Measurements from ENCODE around the gene PLA2G5.

PLA2G5 gene

GRCh38 chr1:20080441-20081352 is 10.7 kb downstream of the PLA2G5 start:
- no peak overlapping the region for H3K9ac ChIP-seq (ENCODE audit: low read depth, low read length)
- no peak overlapping the region for H3K4me2 ChIP-seq (ENCODE audit: low read length)
- no peaks in the 10 kb centered on the region for H3K9me3 ChIP-seq (replicated peaks; ENCODE audit: low read length)
- peaks cover 51% of the 10 kb centered on the region for H3K27me3 ChIP-seq (ENCODE audit: control insufficient read depth, insufficient read depth, low read length)
- H3K36me3 ChIP-seq (ENCODE audit: insufficient read depth, low read length), result no peaks in the 10 kb centered on the region
- H3K4me3 ChIP-seq (ENCODE audit: low read length), result no peak overlapping the region
- no peaks in the 10 kb centered on the region for H3K4me1 ChIP-seq (ENCODE audit: control insufficient read depth, insufficient read depth, low read length)

- no peaks in the 10 kb centered on the region for H3K36me3 ChIP-seq (ENCODE audit: insufficient read depth, low read length)
- H3K4me2 ChIP-seq (ENCODE audit: low read length), result no peak overlapping the region
- H3K4me3 ChIP-seq (ENCODE audit: low read length), result no peak overlapping the region
- H3K9me3 ChIP-seq (replicated peaks; ENCODE audit: low read length), result no peaks in the 10 kb centered on the region
- H3K9ac ChIP-seq (ENCODE audit: low read depth, low read length), result no peak overlapping the region
- peaks cover 51% of the 10 kb centered on the region for H3K27me3 ChIP-seq (ENCODE audit: control insufficient read depth, insufficient read depth, low read length)
- no peaks in the 10 kb centered on the region for H3K4me1 ChIP-seq (ENCODE audit: control insufficient read depth, insufficient read depth, low read length)
Measured at GRCh38 chr1:20081353-20081810, 11.4 kb downstream of the PLA2G5 start.

GRCh38 chr1:20082772-20083171 is 12.8 kb downstream of the PLA2G5 start:
- no peak overlapping the region for H3K9ac ChIP-seq (ENCODE audit: low read depth, low read length)
- H3K36me3 ChIP-seq (ENCODE audit: insufficient read depth, low read length), result no peaks in the 10 kb centered on the region
- no peak overlapping the region for H3K4me3 ChIP-seq (ENCODE audit: low read length)
- peaks cover 38% of the 10 kb centered on the region for H3K27me3 ChIP-seq (ENCODE audit: control insufficient read depth, insufficient read depth, low read length)
- no peaks in the 10 kb centered on the region for H3K9me3 ChIP-seq (replicated peaks; ENCODE audit: low read length)
- no peak overlapping the region for H3K4me2 ChIP-seq (ENCODE audit: low read length)
- H3K4me1 ChIP-seq (ENCODE audit: control insufficient read depth, insufficient read depth, low read length), result no peaks in the 10 kb centered on the region

- Histone ChIP-seq H3K4me2 (ENCODE audit: low read length) (no peak overlapping the region), H3K36me3 (ENCODE audit: insufficient read depth, low read length) (no peaks in the 10 kb centered on the region), H3K4me1 (ENCODE audit: control insufficient read depth, insufficient read depth, low read length) (no peaks in the 10 kb centered on the region), H3K27me3 (ENCODE audit: control insufficient read depth, insufficient read depth, low read length) (peaks cover 32% of the 10 kb centered on the region), H3K9me3 (replicated peaks; ENCODE audit: low read length) (no peaks in the 10 kb centered on the region), H3K4me3 (ENCODE audit: low read length) (no peak overlapping the region), H3K9ac (ENCODE audit: low read depth, low read length) (no peak overlapping the region)
Measured at GRCh38 chr1:20083178-20083944, 13.4 kb downstream of the PLA2G5 start.

GRCh38 chr1:20086800-20087199 is 16.8 kb downstream of the PLA2G5 start:
- H3K4me3 ChIP-seq (ENCODE audit: low read length), result no peak overlapping the region

DNA sequence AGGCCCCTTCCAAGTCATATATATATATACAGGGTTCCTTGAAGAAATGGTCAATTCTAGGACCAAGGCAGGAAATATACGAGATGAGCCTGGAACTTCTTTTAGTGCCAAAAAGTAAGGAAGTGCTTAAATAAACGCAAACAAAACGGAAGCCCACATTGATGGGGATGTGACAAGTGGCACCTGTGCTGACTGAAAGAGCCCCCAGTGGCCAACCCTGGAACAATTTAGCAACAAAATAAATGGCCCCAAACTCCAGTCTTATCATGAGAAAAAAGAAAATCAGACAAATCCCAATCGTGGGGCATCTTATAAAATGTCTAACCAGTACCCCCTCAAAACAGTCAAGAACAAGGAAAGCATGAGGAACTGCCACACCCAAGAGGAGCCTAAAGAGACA is 17.7 kb downstream of the PLA2G5 start:
- H3K4me3 ChIP-seq (ENCODE audit: low read length), result no peak overlapping the region
- no peaks in the 10 kb centered on the region for H3K4me1 ChIP-seq (ENCODE audit: control insufficient read depth, insufficient read depth, low read length)
- H3K36me3 ChIP-seq (ENCODE audit: insufficient read depth, low read length), result no peaks in the 10 kb centered on the region
- H3K4me2 ChIP-seq (ENCODE audit: low read length), result no peak overlapping the region
- H3K9me3 ChIP-seq (replicated peaks; ENCODE audit: low read length), result no peaks in the 10 kb centered on the region
- H3K9ac ChIP-seq (ENCODE audit: low read depth, low read length), result no peak overlapping the region
- peaks cover 39% of the 10 kb centered on the region for H3K27me3 ChIP-seq (ENCODE audit: control insufficient read depth, insufficient read depth, low read length)

More at GRCh38 chr1:20086800-20087199, 16.8 kb downstream of the PLA2G5 start:
- no peaks in the 10 kb centered on the region for H3K4me1 ChIP-seq (ENCODE audit: control insufficient read depth, insufficient read depth, low read length)
- no peak overlapping the region for H3K9ac ChIP-seq (ENCODE audit: low read depth, low read length)
- H3K27me3 ChIP-seq (ENCODE audit: control insufficient read depth, insufficient read depth, low read length), result peaks cover 37% of the 10 kb centered on the region
- no peaks in the 10 kb centered on the region for H3K9me3 ChIP-seq (replicated peaks; ENCODE audit: low read length)
- no peak overlapping the region for H3K4me2 ChIP-seq (ENCODE audit: low read length)
- no peaks in the 10 kb centered on the region for H3K36me3 ChIP-seq (ENCODE audit: insufficient read depth, low read length)

DNA sequence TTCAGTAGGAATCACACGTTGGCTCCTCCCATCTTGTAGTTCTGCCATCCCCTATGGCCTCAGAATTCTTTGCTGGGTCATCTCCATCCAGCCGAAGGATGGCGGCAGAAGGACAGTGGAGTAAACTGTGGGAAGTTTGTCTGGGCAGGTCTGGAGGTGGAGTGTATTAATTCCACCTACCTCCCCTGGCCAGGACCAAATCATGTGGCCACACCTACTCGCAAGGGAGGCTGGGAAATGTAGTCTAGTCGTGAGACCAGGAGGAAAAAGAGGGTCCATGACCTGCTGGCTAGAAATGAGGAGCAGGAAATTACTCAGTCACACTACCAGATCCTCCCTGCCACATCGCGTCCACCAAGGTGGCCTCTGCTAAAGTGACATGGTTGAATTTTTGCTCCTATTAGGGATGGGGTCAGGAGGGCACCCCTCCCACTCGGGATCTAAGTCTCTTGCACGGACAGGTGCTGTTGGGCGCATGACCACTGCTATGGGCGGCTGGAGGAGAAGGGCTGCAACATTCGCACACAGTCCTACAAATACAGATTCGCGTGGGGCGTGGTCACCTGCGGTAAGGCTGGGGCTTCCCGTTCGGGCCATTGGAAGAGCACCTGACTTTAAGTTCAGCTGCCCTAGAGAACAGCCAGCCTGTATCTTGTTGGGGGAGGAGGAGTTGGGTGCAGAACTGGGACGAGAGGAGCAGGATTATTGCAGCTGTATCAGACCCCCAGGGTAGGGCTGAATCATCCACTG is 19.5 kb downstream of the PLA2G5 start:
- H3K4me1 ChIP-seq (ENCODE audit: control insufficient read depth, insufficient read depth, low read length), result no peaks in the 10 kb centered on the region
- H3K27me3 ChIP-seq (ENCODE audit: control insufficient read depth, insufficient read depth, low read length), result peaks cover 48% of the 10 kb centered on the region
- no peaks in the 10 kb centered on the region for H3K9me3 ChIP-seq (replicated peaks; ENCODE audit: low read length)
- no peak overlapping the region for H3K4me3 ChIP-seq (ENCODE audit: low read length)
- no peak overlapping the region for H3K4me2 ChIP-seq (ENCODE audit: low read length)
- no peaks in the 10 kb centered on the region for H3K36me3 ChIP-seq (ENCODE audit: insufficient read depth, low read length)
- H3K9ac ChIP-seq (ENCODE audit: low read depth, low read length), result no peak overlapping the region

GRCh38 chr1:20090119-20090518 is 20.1 kb downstream of the PLA2G5 start:
- H3K9ac ChIP-seq (ENCODE audit: low read depth, low read length), result no peak overlapping the region
- no peaks in the 10 kb centered on the region for H3K9me3 ChIP-seq (replicated peaks; ENCODE audit: low read length)
- H3K27me3 ChIP-seq (ENCODE audit: control insufficient read depth, insufficient read depth, low read length), result peaks cover 52% of the 10 kb centered on the region
- no peak overlapping the region for H3K4me3 ChIP-seq (ENCODE audit: low read length)
- H3K36me3 ChIP-seq (ENCODE audit: insufficient read depth, low read length), result no peaks in the 10 kb centered on the region
- no peaks in the 10 kb centered on the region for H3K4me1 ChIP-seq (ENCODE audit: control insufficient read depth, insufficient read depth, low read length)
- H3K4me2 ChIP-seq (ENCODE audit: low read length), result no peak overlapping the region

GRCh38 chr1:20090641-20091040 is 20.6 kb downstream of the PLA2G5 start:
- H3K4me1 ChIP-seq (ENCODE audit: control insufficient read depth, insufficient read depth, low read length), result no peaks in the 10 kb centered on the region
- peaks cover 52% of the 10 kb centered on the region for H3K27me3 ChIP-seq (ENCODE audit: control insufficient read depth, insufficient read depth, low read length)
- H3K4me3 ChIP-seq (ENCODE audit: low read length), result no peak overlapping the region
- H3K36me3 ChIP-seq (ENCODE audit: insufficient read depth, low read length), result no peaks in the 10 kb centered on the region
- H3K9ac ChIP-seq (ENCODE audit: low read depth, low read length), result no peak overlapping the region
- no peak overlapping the region for H3K4me2 ChIP-seq (ENCODE audit: low read length)
- no peaks in the 10 kb centered on the region for H3K9me3 ChIP-seq (replicated peaks; ENCODE audit: low read length)

DNA sequence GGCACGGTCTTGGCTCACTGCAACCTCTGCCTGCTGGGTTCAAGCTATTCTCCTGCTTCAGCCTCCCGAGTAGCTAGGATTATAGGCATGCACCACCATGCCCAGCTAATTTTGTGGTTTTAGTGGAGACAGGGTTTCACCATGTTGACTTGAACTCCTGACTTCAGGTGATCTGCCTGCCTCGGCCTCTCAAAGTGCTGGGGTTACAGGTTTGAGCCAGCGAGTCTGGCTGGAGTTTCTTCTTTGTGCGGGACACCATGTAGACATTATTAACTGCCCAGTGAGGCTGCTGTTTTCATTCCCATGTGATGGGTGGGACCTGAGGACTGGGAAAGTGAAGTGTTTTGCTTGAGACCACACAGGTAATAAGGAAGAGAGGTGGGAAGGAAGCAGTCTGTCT is 23.3 kb downstream of the PLA2G5 start:
- Histone ChIP-seq H3K4me3 (ENCODE audit: low read length) (no peak overlapping the region), H3K4me2 (ENCODE audit: low read length) (no peak overlapping the region), H3K4me1 (ENCODE audit: control insufficient read depth, insufficient read depth, low read length) (no peaks in the 10 kb centered on the region), H3K9me3 (replicated peaks; ENCODE audit: low read length) (no peaks in the 10 kb centered on the region), H3K9ac (ENCODE audit: low read depth, low read length) (no peak overlapping the region), H3K36me3 (ENCODE audit: insufficient read depth, low read length) (no peaks in the 10 kb centered on the region), H3K27me3 (ENCODE audit: control insufficient read depth, insufficient read depth, low read length) (peaks cover 73% of the 10 kb centered on the region)

GRCh38 chr1:20093940-20094391 is 24.0 kb downstream of the PLA2G5 start:
- Histone ChIP-seq H3K4me3 (ENCODE audit: low read length) (no peak overlapping the region), H3K27me3 (ENCODE audit: control insufficient read depth, insufficient read depth, low read length) (peaks cover 76% of the 10 kb centered on the region), H3K4me2 (ENCODE audit: low read length) (no peak overlapping the region), H3K9me3 (replicated peaks; ENCODE audit: low read length) (no peaks in the 10 kb centered on the region), H3K9ac (ENCODE audit: low read depth, low read length) (no peak overlapping the region), H3K36me3 (ENCODE audit: insufficient read depth, low read length) (no peaks in the 10 kb centered on the region), H3K4me1 (ENCODE audit: control insufficient read depth, insufficient read depth, low read length) (no peaks in the 10 kb centered on the region)
